Endothelial cell of umbilical vein (primary cell): ENCODE results near the gene CHRNA5.

Source experiments
- EZH2 ChIP-seq: IDR thresholded peaks from 2 replicates; pipeline ENCODE4 v1.6.1; 2012; ENCODE audit warnings: borderline replicate concordance, low read depth, mild to moderate bottlenecking, moderate library complexity, low read length, inconsistent platforms; ENCODE audit not compliant: severe bottlenecking
- POLR2A ChIP-seq: IDR thresholded peaks from 2 replicates; pipeline ENCODE4 v1.6.1; 2012; ENCODE audit warnings: low read depth, mild to moderate bottlenecking, control low read depth, low read length
- POLR2AphosphoS5 ChIP-seq: IDR thresholded peaks from 2 replicates; pipeline ENCODE4 v1.6.1; 2012; ENCODE audit warnings: low read depth, mild to moderate bottlenecking, control low read depth, low read length, moderate library complexity; ENCODE audit not compliant: insufficient read depth
- TF ChIP-seq, protein P1 (sequence below), 2 donors: IDR thresholded peaks; 1 replicate in 1 of 2; 2 replicates in 1 of 2; pipeline ENCODE4 v1.5.1; 2011; ENCODE audit warnings: low read length in 2 of 2, mild to moderate bottlenecking in 2 of 2, moderate library complexity in 2 of 2, control low read depth in 1 of 2, inconsistent platforms in 1 of 2, low read depth in 1 of 2; ENCODE audit not compliant: insufficient read depth in 1 of 2; ENCODE audit errors: extremely low read depth in 1 of 2

DNA sequence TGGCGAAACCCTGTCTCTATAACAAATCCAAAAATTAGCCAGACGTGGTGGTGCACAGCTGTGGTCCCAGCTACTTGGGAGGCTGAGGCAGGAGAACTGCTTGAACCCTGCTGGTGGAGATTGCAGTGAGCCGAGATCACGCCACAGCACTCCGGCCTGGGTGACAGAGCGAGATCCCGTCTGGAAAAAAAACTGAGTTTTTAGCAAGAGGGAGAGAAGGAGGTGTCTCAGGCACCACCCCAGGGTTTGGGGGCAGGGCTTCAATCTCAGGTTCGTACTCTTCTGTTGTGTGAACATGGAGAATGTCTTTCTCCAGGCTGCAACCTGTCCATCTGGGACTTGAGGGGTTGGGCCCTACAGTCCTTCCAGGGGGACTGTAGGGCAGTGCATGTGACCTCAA is 52.7 kb downstream of the CHRNA5 start:
- TF ChIP-seq, protein P1, sequence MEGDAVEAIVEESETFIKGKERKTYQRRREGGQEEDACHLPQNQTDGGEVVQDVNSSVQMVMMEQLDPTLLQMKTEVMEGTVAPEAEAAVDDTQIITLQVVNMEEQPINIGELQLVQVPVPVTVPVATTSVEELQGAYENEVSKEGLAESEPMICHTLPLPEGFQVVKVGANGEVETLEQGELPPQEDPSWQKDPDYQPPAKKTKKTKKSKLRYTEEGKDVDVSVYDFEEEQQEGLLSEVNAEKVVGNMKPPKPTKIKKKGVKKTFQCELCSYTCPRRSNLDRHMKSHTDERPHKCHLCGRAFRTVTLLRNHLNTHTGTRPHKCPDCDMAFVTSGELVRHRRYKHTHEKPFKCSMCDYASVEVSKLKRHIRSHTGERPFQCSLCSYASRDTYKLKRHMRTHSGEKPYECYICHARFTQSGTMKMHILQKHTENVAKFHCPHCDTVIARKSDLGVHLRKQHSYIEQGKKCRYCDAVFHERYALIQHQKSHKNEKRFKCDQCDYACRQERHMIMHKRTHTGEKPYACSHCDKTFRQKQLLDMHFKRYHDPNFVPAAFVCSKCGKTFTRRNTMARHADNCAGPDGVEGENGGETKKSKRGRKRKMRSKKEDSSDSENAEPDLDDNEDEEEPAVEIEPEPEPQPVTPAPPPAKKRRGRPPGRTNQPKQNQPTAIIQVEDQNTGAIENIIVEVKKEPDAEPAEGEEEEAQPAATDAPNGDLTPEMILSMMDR (IDR thresholded peaks at IDR 0.05; ENCODE audit: extremely low read depth in 1 of 2, insufficient read depth in 1 of 2, low read depth in 1 of 2, low read length in 2 of 2), result no peak
- TF ChIP-seq EZH2 (no peak), POLR2A (no peak), POLR2AphosphoS5 (no peak)
